HepG2 (cell line): ENCODE measurements around the gene SAMD4A. TPM values are rescaled to one million over a fixed set of nuclear protein-coding genes. Genes with fewer than 3 reads are reported as not detected.

Source experiments
- ATAC-seq: fragments of 200-7000 bp; cut with Tn5 transposase; 3 replicates; pipeline ENCODE4 v1.9.1; 2020; ENCODE audit warnings: mild to moderate bottlenecking, moderate library complexity
- BruUV-seq: library from RNA; stranded (reverse); fragments of 400-500 nt; replicated peaks from 2 replicates; lab custom pipeline; 2021; lab: Mats Ljungman, UMichigan
- CTCF ChIA-PET: fragments of 300-600 bp; formaldehyde crosslinking; extraction: SDS; loops from one replicate; lab custom pipeline; 2021; ENCODE audit warnings: low total read pairs, inconsistent platforms, low intra/inter-chr PET ratio; lab: Yijun Ruan, JAX
- POLR2A ChIA-PET: fragments of 350-600 bp; sonication (Branson Sonifier 250); formaldehyde crosslinking; loops from one replicate; lab custom pipeline; 2020; ENCODE audit warnings: antibody characterized with exemption, inconsistent platforms; lab: Yijun Ruan, JAX
- DNase-seq: peaks from one replicate; pipeline ENCODE4 v3.0.0-alpha.2; 2015; ENCODE audit warnings: low spot score
- FAIRE-seq: peaks from 3 replicates; lab custom pipeline; 2011; peaks lifted over from hg19 to GRCh38; lab: Jason Lieb, UNC
- H2AFZ ChIP-seq: one replicate; pipeline ENCODE4 v1.6.1; 2011; ENCODE audit warnings: low read length, inconsistent platforms
- H3K27ac ChIP-seq: fragments of 300-600 bp; 3 replicates; pipeline ENCODE4 v1.8.0; 2011; ENCODE audit warnings: mixed run types, mild to moderate bottlenecking, mixed read lengths, low read length, inconsistent platforms; ENCODE audit not compliant: insufficient read depth; ENCODE audit errors: extremely low read length
- H3K27me3 ChIP-seq, 2 experiments: fragments of 200-600 bp in 1 of 2; 2 replicates in 1 of 2; 3 replicates in 1 of 2; pipeline versions ENCODE4 v1.6.0 to v1.8.0; 2011; ENCODE audit warnings: low read length in 2 of 2, mild to moderate bottlenecking in 2 of 2, moderate library complexity in 2 of 2, inconsistent platforms in 1 of 2; ENCODE audit not compliant: insufficient read depth in 2 of 2, control insufficient read depth in 1 of 2
- H3K36me3 ChIP-seq, 2 experiments: fragments of 200-600 bp in 1 of 2; replicated peaks in 1 of 2; 2 replicates in 1 of 2; 3 replicates in 1 of 2; pipeline versions ENCODE4 v1.5.1 to v1.8.0; 2011; ENCODE audit warnings: low read length in 2 of 2, inconsistent platforms in 1 of 2; ENCODE audit not compliant: insufficient read depth in 2 of 2, control insufficient read depth in 1 of 2
- H3K4me1 ChIP-seq: 2 replicates; pipeline ENCODE4 v1.5.1; 2012; ENCODE audit warnings: low read length, inconsistent platforms; ENCODE audit not compliant: insufficient read depth
- H3K4me2 ChIP-seq: 2 replicates; pipeline ENCODE4 v1.6.0; 2011; ENCODE audit warnings: low read depth, low read length, inconsistent platforms
- H3K4me3 ChIP-seq, 3 experiments: fragments of 200-600 bp in 1 of 3; sonication (generic), shearing (Covaris generic) in 1 of 3; replicated peaks in 1 of 3; 2 replicates each; pipeline ENCODE4 v1.5.1; 2011 to 2016; ENCODE audit warnings: low read length in 3 of 3, inconsistent platforms in 2 of 3, low read depth in 2 of 3, mild to moderate bottlenecking in 2 of 3, control low read depth in 1 of 3, mixed read lengths in 1 of 3; ENCODE audit not compliant: insufficient read depth in 1 of 3
- H3K79me2 ChIP-seq: one replicate; pipeline ENCODE4 v1.6.1; 2011; ENCODE audit warnings: low read length, inconsistent platforms; ENCODE audit not compliant: insufficient read depth
- H3K9ac ChIP-seq: 2 replicates; pipeline ENCODE4 v1.6.0; 2011; ENCODE audit warnings: mild to moderate bottlenecking, low read depth, low read length, inconsistent platforms; ENCODE audit not compliant: insufficient read depth
- H3K9me3 ChIP-seq: 2 replicates; pipeline ENCODE4 v1.5.1; 2012; ENCODE audit warnings: mild to moderate bottlenecking, low read length
- H4K20me1 ChIP-seq: 2 replicates; pipeline ENCODE4 v1.6.0; 2011; ENCODE audit warnings: inconsistent platforms, mild to moderate bottlenecking, low read length, moderate library complexity; ENCODE audit not compliant: insufficient read depth
- CCDC6 ChIP-seq: sonication (generic); formaldehyde crosslinking; IDR thresholded peaks from 2 replicates; pipeline ENCODE4 v1.8.1; 2022; ENCODE audit warnings: mild to moderate bottlenecking, missing genetic modification reagents, moderate library complexity
- DMAP1 ChIP-seq: IDR thresholded peaks from 2 replicates; pipeline ENCODE4 v1.6.1; 2016
- EHMT2 ChIP-seq: fragments of 200-600 bp; sonication (generic); IDR thresholded peaks from 2 replicates; pipeline ENCODE4 v1.7.0; 2017; ENCODE audit warnings: antibody characterized with exemption, low read depth, low read length, borderline replicate concordance
- GABPB1 ChIP-seq: IDR thresholded peaks from 2 replicates; pipeline ENCODE4 v1.6.1; 2016; ENCODE audit warnings: mild to moderate bottlenecking, missing genetic modification reagents, moderate library complexity, missing compliant biosample characterization
- TBL1XR1 ChIP-seq: fragments of 150-350 bp; IDR thresholded peaks from 2 replicates; pipeline ENCODE4 v1.6.1; 2014; ENCODE audit warnings: borderline replicate concordance, low read length; ENCODE audit not compliant: partially characterized antibody
- ZC3H13 ChIP-seq: sonication (generic); formaldehyde crosslinking; IDR thresholded peaks from 2 replicates; pipeline ENCODE4 v1.8.1; 2023; ENCODE audit warnings: mild to moderate bottlenecking, missing genetic modification reagents, moderate library complexity
- ZNF44 ChIP-seq: sonication (generic); formaldehyde crosslinking; IDR thresholded peaks from 2 replicates; pipeline ENCODE4 v1.5.1; 2020; ENCODE audit warnings: mild to moderate bottlenecking, missing genetic modification reagents
- ZSCAN22 ChIP-seq: sonication (generic); formaldehyde crosslinking; IDR thresholded peaks from 2 replicates; pipeline ENCODE4 v1.4.0; 2020; ENCODE audit warnings: mild to moderate bottlenecking, missing genetic modification reagents
- WGBS: methylation state at CpG from one replicate; pipeline ENCODE4 v1.1.6; 2017; ENCODE audit warnings: low lambda C conversion rate; 5-methylcytosine and 5-hydroxymethylcytosine counted together
- in situ Hi-C: cut with HindIII; loops from 2 replicates; pipeline ENCODE4 v1.10.0; 2017; ENCODE audit warnings: low pct_unique_long_range_greater_than_20kb; ENCODE audit not compliant: extremely low pct_ligation_motif_present
- intact Hi-C: fragments of 100-400 bp; cut with micrococcal nuclease; formaldehyde crosslinking; loops from one replicate; pipeline ENCODE4 v1.10.0; 2022; ENCODE audit not compliant: unreplicated experiment
- polyA plus RNA-seq, 8 experiments: library from polyadenylated mRNA; depleted of rRNA in 3 of 8; stranded (reverse) in 7 of 8; unstranded in 1 of 8; fragments of >200 nt; fragmentation: Illumina TruSeq in 4 of 8; extraction: Trizol in 4 of 8; gene quantifications; 2 replicates each; pipeline versions ENCODE4 v1.2.1 to v1.2.3, GENCODE V29; 2011 to 2016; ENCODE audit warnings: low read depth in 4 of 8, missing spikeins in 1 of 8, mixed read lengths in 1 of 8; ENCODE audit not compliant: insufficient read depth in 1 of 8
- total RNA-seq, 5 experiments: library from RNA; depleted of rRNA; stranded (reverse); fragments of >200 nt; fragmentation: Illumina TruSeq; extraction: Trizol; gene quantifications; 2 replicates each; pipeline ENCODE4 v1.2.3, GENCODE V29; 2016; ENCODE audit warnings: low read depth in 1 of 5

The SAMD4A gene
- total and polyA plus RNA-seq, 2 of the 13 experiments (the other 11 are each of a cell fraction or from before 2014, with no cell fraction given): 11.8 to 13.0 TPM

GRCh38 chr14:54816450-54816849 is 249.5 kb downstream of the SAMD4A start:
- DNase-seq: no peak
- ATAC-seq: no peak
- Histone ChIP-seq H3K36me3 (no peaks in the 10 kb centered on the region), H2AFZ (no peak overlapping the region), H3K27me3 (peaks cover 0 to 11% of the 10 kb centered on the region in 2 experiments; a peak in 1 of 5 replicates), H3K79me2 (no peaks in the 10 kb centered on the region), H3K9me3 (no peaks in the 10 kb centered on the region), H4K20me1 (no peaks in the 10 kb centered on the region), H3K4me2 (no peak overlapping the region), H3K4me1 (peaks cover 28% of the 10 kb centered on the region), H3K9ac (no peak overlapping the region), H3K27ac (no peak overlapping the region), H3K4me3 (no peak overlapping the region)
- intact Hi-C loops: no loop called here
- no peak for TF ChIP-seq ZNF44 (CRISPR knock-in tag)
- TF ChIP-seq TBL1XR1: no peak
- TF ChIP-seq ZC3H13: no peak
- TF ChIP-seq GABPB1: no peak
- TF ChIP-seq ZSCAN22 (CRISPR knock-in tag): no peak
- 82% methylated on average over 1 of the region's 1 CpG for WGBS
- ChIA-PET CTCF (no interaction called here), POLR2A (no interaction called here)
- BruUV-seq: no TSS peak
- FAIRE-seq: no peak
- in situ Hi-C loops: no loop called here

GRCh38 chr14:54817506-54817905 is 250.6 kb downstream of the SAMD4A start:
- intact Hi-C loops: no loop called here
- H3K27me3 ChIP-seq: peaks cover 0 to 11% of the 10 kb centered on the region in 2 experiments; a peak in 1 of 5 replicates
- no peak for DNase-seq
- ChIA-PET POLR2A (no interaction called here), CTCF (no interaction called here)
- peaks cover 32% of the 10 kb centered on the region for H3K4me1 ChIP-seq
- whole genome bisulfite sequencing: 30% methylated on average over 5 of the region's 5 CpGs
- no peak overlapping the region for H2AFZ ChIP-seq
- TF ChIP-seq CCDC6 (no peak), DMAP1 (CRISPR knock-in tag) (no peak), EHMT2 (no peak)
- H3K79me2 ChIP-seq: no peaks in the 10 kb centered on the region
- in situ Hi-C loops: no loop called here
- no peaks in the 10 kb centered on the region for H4K20me1 ChIP-seq
- no peak for ATAC-seq
- no peak overlapping the region for H3K9ac ChIP-seq
- no peak for FAIRE-seq
- no peaks in the 10 kb centered on the region for H3K36me3 ChIP-seq
- no peak overlapping the region for H3K4me3 ChIP-seq
- H3K27ac ChIP-seq: no peak overlapping the region
- no TSS peak for BruUV-seq
- no peaks in the 10 kb centered on the region for H3K9me3 ChIP-seq
- H3K4me2 ChIP-seq: peak overlapping the region; percentile 61
